ENCODE measurements around the gene PAK6.

The PAK6 gene

GRCh38 chr15:40300367-40300766 lies 61.5 kb downstream of the PAK6 start:
- no peaks in the 10 kb centered on the region for H3K9me3 ChIP-seq (ENCODE audit: control insufficient read depth, low read length)
- H3K4me3 ChIP-seq (ENCODE audit: insufficient read depth, low read depth, low read length, poor library complexity, severe bottlenecking) = no peak overlapping the region
- H3K36me3 ChIP-seq (ENCODE audit: control insufficient read depth, insufficient read depth, low read length) = peaks cover 71% of the 10 kb centered on the region
- H3K27ac ChIP-seq (ENCODE audit: insufficient read depth, low read length, poor library complexity, severe bottlenecking) = no peak overlapping the region
- H3K27me3 ChIP-seq (replicated peaks; ENCODE audit: control insufficient read depth, insufficient read depth, low read length, poor library complexity, severe bottlenecking) = no peaks in the 10 kb centered on the region
- H3K4me1 ChIP-seq (ENCODE audit: control insufficient read depth, insufficient read depth, low read length, poor library complexity, severe bottlenecking) = no peaks in the 10 kb centered on the region
- no peak for DNase-seq

GRCh38 chr15:40300771-40301170 lies 61.9 kb downstream of the PAK6 start:
- H3K27me3 ChIP-seq (replicated peaks; ENCODE audit: control insufficient read depth, insufficient read depth, low read length, poor library complexity, severe bottlenecking) = no peaks in the 10 kb centered on the region
- H3K36me3 ChIP-seq (ENCODE audit: control insufficient read depth, insufficient read depth, low read length) = peaks cover 71% of the 10 kb centered on the region
- no peak overlapping the region for H3K27ac ChIP-seq (ENCODE audit: insufficient read depth, low read length, poor library complexity, severe bottlenecking)

DNA sequence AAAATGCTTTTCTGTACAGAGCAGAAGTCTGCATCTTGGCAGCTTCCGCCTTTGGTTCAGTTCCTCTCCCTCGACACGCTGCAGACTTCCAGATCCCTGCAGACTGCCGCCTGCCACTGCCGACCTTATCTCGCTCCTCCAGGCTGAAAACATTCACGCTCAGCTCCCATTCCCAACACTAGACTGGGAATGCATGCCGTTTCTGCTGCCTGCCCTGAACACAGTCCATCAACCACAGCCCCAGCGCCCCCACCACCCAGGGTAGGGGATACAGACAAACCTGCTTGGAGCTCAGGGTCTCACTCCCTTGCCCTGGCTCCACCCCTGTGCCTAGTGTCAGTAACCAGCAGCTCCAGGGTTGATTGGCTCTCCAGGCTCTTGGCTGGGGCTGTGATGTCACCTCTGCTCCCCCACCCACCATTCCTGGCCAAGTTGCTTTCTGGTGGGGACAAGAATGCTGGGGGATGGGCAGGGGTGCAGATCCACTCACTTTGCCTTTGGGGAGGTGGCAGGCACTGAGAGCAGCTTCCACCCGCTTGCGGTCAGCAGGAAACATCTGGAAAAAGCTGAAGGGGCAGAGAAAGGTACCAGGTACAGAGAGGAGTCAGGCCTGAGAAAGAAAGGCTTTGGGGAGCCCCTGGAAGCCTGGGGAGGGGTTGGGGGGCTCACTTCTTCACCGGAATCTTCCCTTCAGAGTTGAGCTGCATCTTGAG lies 62.8 kb downstream of the PAK6 start:
- Histone ChIP-seq H3K9me3 (ENCODE audit: control insufficient read depth, low read length) (no peaks in the 10 kb centered on the region), H3K36me3 (ENCODE audit: control insufficient read depth, insufficient read depth, low read length) (peaks cover 64% of the 10 kb centered on the region), H3K27ac (ENCODE audit: insufficient read depth, low read length, poor library complexity, severe bottlenecking) (no peak overlapping the region), H3K4me1 (ENCODE audit: control insufficient read depth, insufficient read depth, low read length, poor library complexity, severe bottlenecking) (peaks cover 4% of the 10 kb centered on the region), H3K4me3 (ENCODE audit: insufficient read depth, low read depth, low read length, poor library complexity, severe bottlenecking) (no peak overlapping the region), H3K27me3 (replicated peaks; ENCODE audit: control insufficient read depth, insufficient read depth, low read length, poor library complexity, severe bottlenecking) (no peaks in the 10 kb centered on the region)
- DNase-seq = no peak

More at GRCh38 chr15:40300771-40301170, 61.9 kb downstream of the PAK6 start:
- Histone ChIP-seq H3K4me3 (ENCODE audit: insufficient read depth, low read depth, low read length, poor library complexity, severe bottlenecking) (no peak overlapping the region), H3K4me1 (ENCODE audit: control insufficient read depth, insufficient read depth, low read length, poor library complexity, severe bottlenecking) (no peaks in the 10 kb centered on the region), H3K9me3 (ENCODE audit: control insufficient read depth, low read length) (no peaks in the 10 kb centered on the region)
- no peak for DNase-seq

DNA sequence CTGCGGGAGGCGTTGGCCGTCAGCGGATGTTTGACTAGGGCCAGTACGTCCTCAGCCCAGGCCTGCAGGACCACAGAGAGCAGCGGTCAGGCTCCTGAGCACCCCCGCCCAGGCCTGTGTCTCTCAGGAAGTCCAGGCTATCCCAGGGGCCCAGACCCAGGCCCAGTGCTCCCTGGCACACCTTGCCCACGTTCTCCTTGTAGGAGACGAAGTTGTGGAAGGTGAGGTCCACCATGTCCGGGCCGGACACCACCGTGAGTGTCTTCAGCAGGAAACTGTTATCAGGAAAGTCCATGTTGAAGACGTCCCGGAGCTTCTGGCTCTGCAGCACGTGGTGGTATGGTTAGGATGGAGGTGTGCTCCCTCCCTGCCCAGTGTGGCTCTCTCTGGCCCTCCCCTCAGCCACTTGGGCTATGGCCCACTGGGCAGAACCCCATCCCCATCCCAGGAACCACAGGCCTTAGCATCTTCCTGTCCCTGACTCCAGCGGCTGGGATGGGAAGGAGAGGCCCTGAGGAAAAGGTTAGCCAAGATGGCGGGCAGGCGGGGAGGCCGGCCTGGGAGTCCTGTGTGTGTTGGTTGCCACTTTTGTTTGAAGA lies 63.5 kb downstream of the PAK6 start:
- Histone ChIP-seq H3K36me3 (ENCODE audit: control insufficient read depth, insufficient read depth, low read length) (peaks cover 57% of the 10 kb centered on the region), H3K4me3 (ENCODE audit: insufficient read depth, low read depth, low read length, poor library complexity, severe bottlenecking) (no peak overlapping the region), H3K9me3 (ENCODE audit: control insufficient read depth, low read length) (no peaks in the 10 kb centered on the region), H3K27ac (ENCODE audit: insufficient read depth, low read length, poor library complexity, severe bottlenecking) (no peak overlapping the region), H3K27me3 (replicated peaks; ENCODE audit: control insufficient read depth, insufficient read depth, low read length, poor library complexity, severe bottlenecking) (no peaks in the 10 kb centered on the region), H3K4me1 (ENCODE audit: control insufficient read depth, insufficient read depth, low read length, poor library complexity, severe bottlenecking) (peaks cover 6% of the 10 kb centered on the region)
- DNase-seq = no peak

DNA sequence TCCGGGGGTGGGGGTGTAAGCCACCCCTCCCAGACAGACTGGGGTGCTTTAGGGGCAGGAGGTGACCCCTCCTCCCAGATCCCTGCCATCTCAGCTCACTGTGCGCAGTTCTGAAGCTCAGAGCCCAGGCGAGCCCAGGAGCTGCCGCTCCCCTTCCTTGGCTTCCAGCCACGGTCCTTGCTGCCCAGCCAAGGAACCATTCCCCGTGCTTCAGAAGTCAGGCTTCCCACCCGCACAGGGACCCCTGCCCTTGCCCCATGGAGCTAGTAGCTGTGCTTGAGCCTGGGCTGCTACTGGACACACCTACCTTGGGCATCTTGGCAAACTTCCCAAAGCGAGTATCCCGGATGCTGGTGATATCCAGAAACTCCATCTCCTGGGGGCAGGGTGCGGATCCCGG lies 64.1 kb downstream of the PAK6 start:
- peaks cover 51% of the 10 kb centered on the region for H3K36me3 ChIP-seq (ENCODE audit: control insufficient read depth, insufficient read depth, low read length)
- no peak overlapping the region for H3K4me3 ChIP-seq (ENCODE audit: insufficient read depth, low read depth, low read length, poor library complexity, severe bottlenecking)
- no peaks in the 10 kb centered on the region for H3K27me3 ChIP-seq (replicated peaks; ENCODE audit: control insufficient read depth, insufficient read depth, low read length, poor library complexity, severe bottlenecking)

GRCh38 chr15:40303576-40303975 lies 64.7 kb downstream of the PAK6 start:
- H3K9me3 ChIP-seq (ENCODE audit: control insufficient read depth, low read length) = no peaks in the 10 kb centered on the region
- no peaks in the 10 kb centered on the region for H3K27me3 ChIP-seq (replicated peaks; ENCODE audit: control insufficient read depth, insufficient read depth, low read length, poor library complexity, severe bottlenecking)
- H3K4me1 ChIP-seq (ENCODE audit: control insufficient read depth, insufficient read depth, low read length, poor library complexity, severe bottlenecking) = peaks cover 6% of the 10 kb centered on the region
- peaks cover 45% of the 10 kb centered on the region for H3K36me3 ChIP-seq (ENCODE audit: control insufficient read depth, insufficient read depth, low read length)
- no peak overlapping the region for H3K4me3 ChIP-seq (ENCODE audit: insufficient read depth, low read depth, low read length, poor library complexity, severe bottlenecking)
- DNase-seq = no peak
- H3K27ac ChIP-seq (ENCODE audit: insufficient read depth, low read length, poor library complexity, severe bottlenecking) = no peak overlapping the region

More for the DNA sequence above, 64.1 kb downstream of the PAK6 start:
- H3K4me1 ChIP-seq (ENCODE audit: control insufficient read depth, insufficient read depth, low read length, poor library complexity, severe bottlenecking) = peaks cover 6% of the 10 kb centered on the region
- H3K9me3 ChIP-seq (ENCODE audit: control insufficient read depth, low read length) = no peaks in the 10 kb centered on the region
- no peak overlapping the region for H3K27ac ChIP-seq (ENCODE audit: insufficient read depth, low read length, poor library complexity, severe bottlenecking)
- DNase-seq = no peak

GRCh38 chr15:40305281-40305680 lies 66.4 kb downstream of the PAK6 start:
- no peaks in the 10 kb centered on the region for H3K9me3 ChIP-seq (ENCODE audit: control insufficient read depth, low read length)
- H3K36me3 ChIP-seq (ENCODE audit: control insufficient read depth, insufficient read depth, low read length) = peaks cover 36% of the 10 kb centered on the region
- no peak for DNase-seq
- peaks cover 16% of the 10 kb centered on the region for H3K4me1 ChIP-seq (ENCODE audit: control insufficient read depth, insufficient read depth, low read length, poor library complexity, severe bottlenecking)
- H3K27me3 ChIP-seq (replicated peaks; ENCODE audit: control insufficient read depth, insufficient read depth, low read length, poor library complexity, severe bottlenecking) = no peaks in the 10 kb centered on the region
- no peak overlapping the region for H3K4me3 ChIP-seq (ENCODE audit: insufficient read depth, low read depth, low read length, poor library complexity, severe bottlenecking)
- H3K27ac ChIP-seq (ENCODE audit: insufficient read depth, low read length, poor library complexity, severe bottlenecking) = no peak overlapping the region

GRCh38 chr15:40306371-40306770 lies 67.5 kb downstream of the PAK6 start:
- H3K4me3 ChIP-seq (ENCODE audit: insufficient read depth, low read depth, low read length, poor library complexity, severe bottlenecking) = peak overlapping the region; percentile 95
- peaks cover 16% of the 10 kb centered on the region for H3K4me1 ChIP-seq (ENCODE audit: control insufficient read depth, insufficient read depth, low read length, poor library complexity, severe bottlenecking)
- DNase-seq = no peak
- H3K36me3 ChIP-seq (ENCODE audit: control insufficient read depth, insufficient read depth, low read length) = peaks cover 26% of the 10 kb centered on the region
- H3K27me3 ChIP-seq (replicated peaks; ENCODE audit: control insufficient read depth, insufficient read depth, low read length, poor library complexity, severe bottlenecking) = no peaks in the 10 kb centered on the region
- no peaks in the 10 kb centered on the region for H3K9me3 ChIP-seq (ENCODE audit: control insufficient read depth, low read length)
- no peak overlapping the region for H3K27ac ChIP-seq (ENCODE audit: insufficient read depth, low read length, poor library complexity, severe bottlenecking)

- peak overlapping the region; percentile 95 for H3K4me3 ChIP-seq (ENCODE audit: insufficient read depth, low read depth, low read length, poor library complexity, severe bottlenecking)
- peaks cover 16% of the 10 kb centered on the region for H3K4me1 ChIP-seq (ENCODE audit: control insufficient read depth, insufficient read depth, low read length, poor library complexity, severe bottlenecking)
- peak overlapping the region; percentile 86 for H3K27ac ChIP-seq (ENCODE audit: insufficient read depth, low read length, poor library complexity, severe bottlenecking)
Observed at GRCh38 chr15:40306908-40307307, 68.0 kb downstream of the PAK6 start.

GRCh38 chr15:40307421-40308211 lies 68.8 kb downstream of the PAK6 start, which contains the start of gene PLCB2:
PLCB2 (minus strand) TSS chr15:40307935; CDS start chr15:40307672, 263 bp downstream.
- no peaks in the 10 kb centered on the region for H3K27me3 ChIP-seq (replicated peaks; ENCODE audit: control insufficient read depth, insufficient read depth, low read length, poor library complexity, severe bottlenecking)
- H3K4me1 ChIP-seq (ENCODE audit: control insufficient read depth, insufficient read depth, low read length, poor library complexity, severe bottlenecking) = peaks cover 16% of the 10 kb centered on the region
- no peaks in the 10 kb centered on the region for H3K9me3 ChIP-seq (ENCODE audit: control insufficient read depth, low read length)
- peak within 1 kb of the TSS; percentile 95 for H3K4me3 ChIP-seq (ENCODE audit: insufficient read depth, low read depth, low read length, poor library complexity, severe bottlenecking)
- peaks cover 14% of the 10 kb centered on the region for H3K36me3 ChIP-seq (ENCODE audit: control insufficient read depth, insufficient read depth, low read length)
- H3K27ac ChIP-seq (ENCODE audit: insufficient read depth, low read length, poor library complexity, severe bottlenecking) = peak within 1 kb of the TSS; percentile 86
- peak; percentile 34 to 61 (median 54) for DNase-seq

More at GRCh38 chr15:40306908-40307307, 68.0 kb downstream of the PAK6 start:
- no peaks in the 10 kb centered on the region for H3K27me3 ChIP-seq (replicated peaks; ENCODE audit: control insufficient read depth, insufficient read depth, low read length, poor library complexity, severe bottlenecking)
- H3K9me3 ChIP-seq (ENCODE audit: control insufficient read depth, low read length) = no peaks in the 10 kb centered on the region
- peaks cover 21% of the 10 kb centered on the region for H3K36me3 ChIP-seq (ENCODE audit: control insufficient read depth, insufficient read depth, low read length)
- DNase-seq = no peak

Data from effector memory CD4-positive, alpha-beta T cell (primary cell).